Measurements from ENCODE around the gene SLC6A2.
"Not testable (repeated sequence)": the region's sequence is repeated elsewhere in the genome, so short reads cannot be mapped to it uniquely, and the experiment has no call there.

Gene SLC6A2

GRCh38 chr16:55655897-55656681 is at the start of gene SLC6A2:
Gene SLC6A2 (plus strand): TSS chr16:55655988. CDS start chr16:55656695, 707 bp downstream.
- DNase-seq: no peak

DNA sequence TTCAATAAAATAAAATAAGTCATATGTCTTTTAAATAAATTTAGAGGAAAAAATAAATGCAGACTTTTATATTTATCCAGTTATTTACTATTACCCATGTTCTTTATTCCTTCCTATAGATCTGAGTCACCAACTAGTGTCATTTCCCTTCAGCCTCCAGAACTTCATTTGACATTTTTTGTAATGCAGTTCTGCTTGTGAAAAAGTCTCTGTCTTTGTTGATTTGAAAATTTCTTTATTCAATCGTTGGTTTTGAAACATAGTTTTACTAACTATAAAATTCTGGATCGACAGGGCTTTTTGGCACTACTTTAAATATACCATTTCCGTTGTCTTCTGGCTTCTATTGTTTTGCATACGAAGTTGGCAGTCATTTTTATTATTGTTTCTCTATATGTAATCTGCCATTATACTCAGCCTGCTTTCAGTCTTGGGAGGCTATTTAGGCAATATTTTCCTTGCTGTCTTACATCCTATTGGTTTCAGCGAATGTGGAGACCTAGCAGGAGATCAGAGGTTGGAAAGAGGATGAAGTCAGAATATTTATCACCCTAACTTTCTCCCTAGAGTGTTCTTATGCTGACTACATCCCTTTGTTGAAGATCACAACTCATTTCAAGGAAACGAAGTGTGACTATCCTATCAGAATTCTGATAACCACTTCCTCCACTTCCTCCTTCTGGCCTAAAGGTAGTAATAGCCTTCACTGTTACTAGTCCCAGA is 42.0 kb upstream of the SLC6A2 start:
- no peak for DNase-seq

- no peak for DNase-seq
Observed at GRCh38 chr16:55615071-55615470, 40.7 kb upstream of the SLC6A2 start.

GRCh38 chr16:55615670-55616069 is 40.1 kb upstream of the SLC6A2 start:
- not testable (repeated sequence) for DNase-seq

DNA sequence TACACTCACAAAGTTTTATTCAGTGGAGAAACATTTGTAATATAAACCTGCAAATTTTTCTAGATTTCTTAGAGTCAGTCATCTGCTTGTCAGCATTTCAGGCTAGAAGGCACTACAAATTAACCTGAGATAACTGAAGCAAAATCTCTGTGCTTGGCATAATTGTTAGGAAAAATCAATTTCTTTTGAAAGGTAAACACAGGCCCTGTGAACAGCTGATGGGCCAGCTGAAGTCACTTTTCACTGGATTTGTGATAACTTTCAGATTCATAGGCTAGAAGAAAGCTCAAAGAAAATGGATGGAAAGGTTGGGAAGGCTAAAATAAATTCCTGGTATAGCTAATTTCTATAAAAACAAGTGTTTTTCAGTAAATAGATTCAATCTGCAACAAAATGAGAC is 34.0 kb upstream of the SLC6A2 start:
- DNase-seq: no peak

GRCh38 chr16:55622272-55622671 is 33.5 kb upstream of the SLC6A2 start:
- DNase-seq: no peak

DNA sequence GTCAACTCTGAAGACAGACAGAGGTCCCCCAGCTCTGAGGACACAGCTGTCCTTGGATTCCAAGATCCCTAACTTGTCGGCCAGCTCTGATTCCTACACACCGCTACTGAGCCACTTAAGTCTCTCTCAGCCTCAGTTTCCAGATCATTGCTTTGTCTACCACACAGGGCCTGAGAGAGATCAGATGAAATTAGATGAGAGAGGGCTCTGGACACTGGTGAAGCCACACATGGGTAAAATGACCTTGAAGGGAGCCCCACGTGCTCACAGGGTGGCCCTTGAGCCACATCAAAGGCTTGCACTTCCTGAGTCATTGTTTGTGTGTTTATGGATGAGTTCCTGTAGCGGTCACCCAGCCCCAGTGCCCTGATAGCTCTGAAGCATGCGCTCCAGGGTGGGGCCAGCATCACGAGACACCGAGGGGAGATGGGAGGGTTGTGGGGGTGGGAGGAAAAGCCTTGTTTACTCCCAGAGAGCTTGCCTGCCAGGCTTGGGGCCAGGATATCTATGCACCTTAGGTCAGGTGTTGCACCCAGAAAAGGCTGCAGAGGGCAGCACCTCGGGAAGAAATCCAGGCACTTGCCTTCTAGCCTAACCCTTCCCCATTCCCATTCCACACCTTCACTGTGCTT is 32.7 kb upstream of the SLC6A2 start:
- DNase-seq: no peak

GRCh38 chr16:55623640-55624039 is 32.1 kb upstream of the SLC6A2 start:
- DNase-seq: no peak

- no peak for DNase-seq
Observed at GRCh38 chr16:55624696-55625095, 31.1 kb upstream of the SLC6A2 start.

DNA sequence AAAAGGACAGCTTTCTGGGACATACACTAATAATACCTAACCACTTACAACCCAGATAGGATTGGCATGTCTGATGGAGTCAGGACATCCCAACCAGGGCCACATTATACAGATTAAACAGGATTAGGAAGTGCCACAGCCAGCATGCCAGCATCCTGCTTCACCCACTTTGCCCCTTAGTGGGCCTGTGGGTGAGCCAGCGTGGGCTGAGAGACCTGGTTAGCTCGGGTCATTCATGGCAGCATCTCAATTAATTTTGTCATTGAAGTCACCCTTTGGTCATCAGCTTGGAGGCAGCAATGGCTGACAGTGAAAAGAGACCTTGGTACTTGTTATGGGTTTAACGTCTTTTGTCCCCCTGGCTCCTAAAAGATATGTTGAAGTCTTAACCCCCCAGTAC is 29.9 kb upstream of the SLC6A2 start:
- no peak for DNase-seq

GRCh38 chr16:55628306-55628968 is 27.4 kb upstream of the SLC6A2 start:
- no peak for DNase-seq

DNA sequence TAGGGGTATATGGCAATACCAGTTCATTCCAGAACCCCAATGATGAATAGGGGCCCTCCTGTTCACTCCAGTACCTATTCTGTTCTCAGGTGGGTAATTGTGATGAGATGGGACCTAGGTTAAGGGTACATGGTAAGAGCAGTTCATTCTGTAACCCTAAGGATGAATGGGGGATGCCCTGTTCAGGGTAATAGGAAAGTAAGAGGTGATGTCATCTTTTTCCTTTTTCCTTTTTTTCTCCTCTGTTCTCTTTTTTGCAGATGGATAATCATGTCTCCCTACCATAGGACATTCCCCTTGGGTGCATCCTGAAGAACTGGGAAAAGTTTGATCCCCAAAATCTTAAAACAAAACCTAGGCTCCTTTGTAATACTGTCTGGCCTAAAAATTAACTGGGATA is 25.0 kb upstream of the SLC6A2 start:
- DNase-seq: no peak

- DNase-seq: no peak
Observed at GRCh38 chr16:55632259-55632658, 23.5 kb upstream of the SLC6A2 start.

DNA sequence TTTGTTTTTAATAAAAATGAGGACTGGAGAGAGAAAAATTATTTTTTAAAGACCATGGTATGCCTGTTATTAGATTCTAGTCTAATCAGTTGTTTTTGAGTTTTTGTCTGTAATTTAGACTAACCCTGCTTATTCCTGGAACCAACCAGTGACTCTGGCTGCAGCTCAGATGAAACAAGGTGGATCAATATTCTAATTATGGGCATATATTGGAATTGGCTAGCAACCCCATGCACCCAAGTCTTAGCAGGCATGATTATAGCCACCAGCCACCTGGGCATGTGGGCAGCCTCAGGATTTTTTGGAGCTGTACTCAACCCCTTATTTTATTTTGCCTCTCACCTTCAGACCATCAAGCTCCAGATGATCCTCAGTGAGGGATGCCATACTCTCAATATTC is 21.6 kb upstream of the SLC6A2 start:
- no peak for DNase-seq

GRCh38 chr16:55638256-55638655 is 17.5 kb upstream of the SLC6A2 start:
- DNase-seq: no peak

DNA sequence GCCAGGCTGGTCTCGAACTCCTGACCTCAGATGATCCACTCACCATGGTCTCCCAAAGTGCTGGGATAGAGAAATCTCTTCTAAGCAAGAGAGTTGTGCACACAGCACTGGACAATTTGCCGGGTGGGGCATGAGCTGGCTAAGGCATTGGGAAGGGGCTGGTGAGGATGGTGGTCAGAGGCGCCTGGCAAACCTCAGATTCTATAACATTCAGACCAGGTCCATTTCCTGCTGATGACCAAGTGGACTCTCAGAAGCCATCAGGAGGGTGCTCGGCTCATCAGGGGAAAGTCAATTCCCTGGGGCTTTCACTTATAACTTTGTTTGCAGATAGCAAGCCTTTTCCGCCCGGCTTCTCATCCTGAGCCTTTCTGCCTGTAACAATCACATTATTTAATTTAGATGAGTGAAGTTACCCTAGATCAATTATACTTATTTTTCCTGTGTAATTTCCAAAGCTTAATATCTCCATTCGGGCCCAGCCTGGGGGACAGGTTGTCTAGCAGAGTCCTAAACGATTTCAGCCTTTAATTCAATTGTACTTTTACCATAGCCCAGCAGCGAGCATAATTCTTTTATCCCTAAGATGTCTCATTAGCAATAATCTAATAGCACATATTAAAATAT is 15.0 kb upstream of the SLC6A2 start:
- DNase-seq: no peak

DNA sequence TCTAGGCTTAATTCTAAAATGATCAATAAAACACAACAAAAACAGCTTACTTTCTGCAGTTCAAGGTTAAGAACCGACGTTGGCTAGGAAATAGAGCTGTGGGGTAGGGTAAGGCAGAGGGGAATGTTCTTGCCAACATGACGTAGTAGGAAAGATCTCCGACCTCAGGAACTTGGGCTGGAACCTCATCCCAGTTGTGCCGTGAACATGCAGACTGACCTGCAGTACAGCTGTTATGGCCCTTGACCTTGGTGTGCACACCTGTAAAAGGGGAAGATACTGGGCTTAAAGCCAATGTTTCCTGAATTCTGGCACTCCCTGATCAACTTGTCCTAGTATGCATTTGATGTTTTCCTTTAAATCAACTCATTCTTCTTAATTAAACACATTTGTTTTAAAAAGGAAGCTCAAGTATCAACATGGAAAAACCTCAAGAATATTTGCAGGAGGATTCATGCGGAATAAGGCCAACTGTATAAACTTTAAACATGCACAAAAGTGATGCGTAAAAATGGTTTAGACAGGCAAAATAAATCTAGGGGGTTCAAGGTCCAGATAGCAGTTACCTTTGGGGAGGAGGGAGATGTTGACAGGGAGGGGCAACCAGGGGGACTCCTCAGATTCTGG is 14.2 kb upstream of the SLC6A2 start:
- DNase-seq: no peak

DNA sequence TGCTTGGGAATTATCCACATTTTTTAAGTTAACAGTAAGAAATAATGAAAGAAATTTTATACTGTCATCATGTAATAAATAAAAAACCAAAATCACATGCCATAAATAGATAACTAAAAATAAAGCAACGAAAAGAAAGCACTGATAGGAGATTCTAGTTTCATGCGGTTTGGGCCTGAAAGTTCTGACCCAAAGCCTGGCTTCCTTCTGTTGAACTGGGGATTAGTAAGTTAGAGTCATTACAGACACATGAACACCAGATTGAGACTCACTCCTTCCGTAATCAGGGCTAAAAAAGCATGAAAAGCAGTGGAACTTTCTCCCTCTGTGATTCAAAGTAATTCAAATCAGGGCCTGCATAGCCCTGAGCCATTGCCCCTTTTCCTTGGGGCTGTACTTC is 13.2 kb upstream of the SLC6A2 start:
- DNase-seq: no peak

GRCh38 chr16:55643161-55643970 is 12.4 kb upstream of the SLC6A2 start:
- no peak for DNase-seq

GRCh38 chr16:55645986-55646385 is 9.8 kb upstream of the SLC6A2 start:
- DNase-seq: no peak

GRCh38 chr16:55647343-55647742 is 8.4 kb upstream of the SLC6A2 start:
- no peak for DNase-seq

DNA sequence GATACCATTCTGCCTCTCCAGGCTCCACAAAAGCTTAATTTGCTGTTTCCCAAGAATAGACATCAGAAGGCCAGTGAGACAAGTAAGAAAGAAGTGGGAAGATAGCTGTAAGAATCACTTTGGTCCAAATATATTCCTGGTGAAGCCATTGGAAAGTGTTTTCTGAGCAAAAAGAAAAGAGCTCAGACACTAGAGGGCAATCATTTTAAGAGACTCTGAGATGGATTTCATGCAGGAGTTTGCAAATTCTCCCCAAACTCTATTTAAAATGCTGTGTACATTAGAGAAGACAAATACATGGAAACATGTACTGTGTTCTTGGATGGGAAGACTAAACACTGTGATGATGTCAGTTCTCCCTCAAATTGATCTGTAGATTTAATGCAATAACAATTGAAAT is 8.0 kb upstream of the SLC6A2 start:
- no peak for DNase-seq
